Endothelial cell of umbilical vein (primary cell): ENCODE data around the gene IGLON5. TPM values are rescaled to one million over a fixed set of nuclear protein-coding genes. Genes with fewer than 3 reads are reported as not detected.

Experiments used
- BruUV-seq: library from RNA; stranded (reverse); fragments of 400-500 nt; replicated peaks from 2 replicates; lab custom pipeline; 2021; lab: Mats Ljungman, UMichigan
- CTCF ChIA-PET: fragments of 300-600, 350-600 bp; sonication (Branson Sonifier 250); formaldehyde crosslinking; loops from one replicate; lab custom pipeline; 2021; ENCODE audit warnings: antibody characterized with exemption, inconsistent platforms; lab: Charles Lee
- POLR2A ChIA-PET: fragments of 300-600, 350-600 bp; sonication (Branson Sonifier 250); formaldehyde crosslinking; loops from one replicate; lab custom pipeline; 2021; ENCODE audit warnings: antibody characterized with exemption, inconsistent platforms; lab: Charles Lee
- DNase-seq: peaks from one replicate; pipeline ENCODE4 v3.0.0-alpha.2; 2011; ENCODE audit warnings: low read depth, low spot score
- FAIRE-seq: peaks from 2 replicates; lab custom pipeline; 2011; peaks lifted over from hg19 to GRCh38; lab: Jason Lieb, UNC
- H2AFZ ChIP-seq: 2 replicates; pipeline ENCODE4 v1.6.0; 2012; ENCODE audit warnings: low read depth, low read length, control low read depth, inconsistent platforms
- H3K27ac ChIP-seq: 2 replicates; pipeline ENCODE4 v1.5.1; 2011; ENCODE audit warnings: low read depth, mild to moderate bottlenecking, control low read depth, low read length, moderate library complexity; ENCODE audit not compliant: insufficient read depth
- H3K27me3 ChIP-seq, 2 experiments: 2 replicates each; pipeline versions ENCODE4 v1.6.0 to v1.6.1; 2011; ENCODE audit warnings: low read length in 2 of 2, mixed read lengths in 1 of 2; ENCODE audit not compliant: control insufficient read depth in 2 of 2, insufficient read depth in 2 of 2
- H3K36me3 ChIP-seq, 2 experiments: 2 replicates in 1 of 2; 3 replicates in 1 of 2; pipeline ENCODE4 v1.5.1; 2011; ENCODE audit warnings: low read length in 2 of 2, mild to moderate bottlenecking in 1 of 2, moderate library complexity in 1 of 2; ENCODE audit not compliant: control insufficient read depth in 2 of 2, insufficient read depth in 2 of 2; ENCODE audit errors: extremely low read depth in 1 of 2
- H3K4me1 ChIP-seq: 3 replicates; pipeline ENCODE4 v1.5.1; 2011; ENCODE audit warnings: mild to moderate bottlenecking, low read length; ENCODE audit not compliant: control insufficient read depth, insufficient read depth; ENCODE audit errors: extremely low read depth
- H3K4me2 ChIP-seq: 2 replicates; pipeline ENCODE4 v1.6.1; 2011; ENCODE audit warnings: low read length, control low read depth, mixed read lengths; ENCODE audit not compliant: insufficient read depth
- H3K4me3 ChIP-seq, 3 experiments: fragments of 200-600 bp in 1 of 3; sonication (generic), shearing (Covaris generic) in 1 of 3; replicated peaks in 1 of 3; 2 replicates each; pipeline ENCODE4 v1.5.1; 2011 to 2016; ENCODE audit warnings: control low read depth in 3 of 3, low read length in 3 of 3, mild to moderate bottlenecking in 2 of 3, inconsistent platforms in 1 of 3, low read depth in 1 of 3, moderate library complexity in 1 of 3; ENCODE audit not compliant: insufficient read depth in 1 of 3
- H3K79me2 ChIP-seq: 2 replicates; pipeline ENCODE4 v1.6.0; 2012; ENCODE audit warnings: low read length, inconsistent platforms; ENCODE audit not compliant: control insufficient read depth, insufficient read depth
- H3K9ac ChIP-seq: replicated peaks from 2 replicates; pipeline ENCODE3; 2011; ENCODE audit warnings: low read length, control low read depth; ENCODE audit not compliant: insufficient read depth; ENCODE audit errors: extremely low read depth
- H3K9me1 ChIP-seq: replicated peaks from 3 replicates; pipeline ENCODE4 v1.6.0; 2011; ENCODE audit warnings: mild to moderate bottlenecking, low read length; ENCODE audit not compliant: control insufficient read depth, insufficient read depth; ENCODE audit errors: extremely low read depth
- H3K9me3 ChIP-seq: replicated peaks from 2 replicates; pipeline ENCODE4 v1.5.1; 2012; ENCODE audit warnings: low read length, inconsistent platforms; ENCODE audit not compliant: control insufficient read depth, insufficient read depth
- H4K20me1 ChIP-seq: replicated peaks from 2 replicates; pipeline ENCODE3; 2011; ENCODE audit warnings: mild to moderate bottlenecking, low read length; ENCODE audit not compliant: control insufficient read depth, insufficient read depth; ENCODE audit errors: extremely low read depth
- EZH2 ChIP-seq: IDR thresholded peaks from 2 replicates; pipeline ENCODE4 v1.6.1; 2012; ENCODE audit warnings: borderline replicate concordance, low read depth, mild to moderate bottlenecking, moderate library complexity, low read length, inconsistent platforms; ENCODE audit not compliant: severe bottlenecking
- FOS ChIP-seq: IDR thresholded peaks from 2 replicates; pipeline ENCODE4 v1.6.1; 2011; ENCODE audit warnings: mild to moderate bottlenecking, low read length, moderate library complexity, borderline replicate concordance; ENCODE audit not compliant: insufficient read depth
- GATA2 ChIP-seq: IDR thresholded peaks from 2 replicates; pipeline ENCODE4 v1.7.0; 2011; ENCODE audit warnings: low read depth, mild to moderate bottlenecking, moderate library complexity, mixed read lengths, low read length; ENCODE audit not compliant: insufficient read length, insufficient read depth
- JUN ChIP-seq: IDR thresholded peaks from 2 replicates; pipeline ENCODE4 v1.6.1; 2011; ENCODE audit warnings: borderline replicate concordance, low read depth; ENCODE audit not compliant: insufficient read length, insufficient read depth
- MYC ChIP-seq: IDR thresholded peaks from one replicate; pipeline ENCODE4 v1.6.1; 2011; ENCODE audit warnings: mild to moderate bottlenecking, low read depth, low read length
- POLR2A ChIP-seq: IDR thresholded peaks from 2 replicates; pipeline ENCODE4 v1.6.1; 2012; ENCODE audit warnings: low read depth, mild to moderate bottlenecking, control low read depth, low read length
- POLR2AphosphoS5 ChIP-seq: IDR thresholded peaks from 2 replicates; pipeline ENCODE4 v1.6.1; 2012; ENCODE audit warnings: low read depth, mild to moderate bottlenecking, control low read depth, low read length, moderate library complexity; ENCODE audit not compliant: insufficient read depth
- dilution Hi-C: fragments of 300-500 bp; cut with MboI; formaldehyde crosslinking; loops from one replicate; pipeline ENCODE4 v1.15.0; 2019; ENCODE audit warnings: low sequenced_read_pairs; ENCODE audit not compliant: extremely low pct_ligation_motif_present
- intact Hi-C: fragments of 100-400 bp; cut with micrococcal nuclease; formaldehyde crosslinking; loops from one replicate; pipeline ENCODE4 v1.10.0; 2022
- polyA plus RNA-seq, 4 experiments: library from polyadenylated mRNA; depleted of rRNA in 3 of 4; stranded (reverse) in 3 of 4; unstranded in 1 of 4; fragments of >200 nt; gene quantifications; 2 replicates each; pipeline versions ENCODE4 v1.2.1 to v1.2.3, GENCODE V29; 2011 to 2012; ENCODE audit warnings: missing spikeins in 1 of 4
- total RNA-seq: library from RNA; stranded (reverse); gene quantifications from 2 replicates; pipeline ENCODE4 v1.2.3, GENCODE V29; 2021
- TF ChIP-seq, protein P1 (sequence below), 2 donors: IDR thresholded peaks; 1 replicate in 1 of 2; 2 replicates in 1 of 2; pipeline ENCODE4 v1.5.1; 2011; ENCODE audit warnings: low read length in 2 of 2, mild to moderate bottlenecking in 2 of 2, moderate library complexity in 2 of 2, control low read depth in 1 of 2, inconsistent platforms in 1 of 2, low read depth in 1 of 2; ENCODE audit not compliant: insufficient read depth in 1 of 2; ENCODE audit errors: extremely low read depth in 1 of 2
- TF ChIP-seq, protein P2 (sequence below): IDR thresholded peaks from 2 replicates; pipeline ENCODE4 v1.6.1; 2011; ENCODE audit not compliant: insufficient read depth, insufficient read length

The IGLON5 gene
- total and polyA plus RNA-seq, 2 donors (not counting 3 experiments of a cell fraction or from before 2014, with no cell fraction given) = not detected

DNA sequence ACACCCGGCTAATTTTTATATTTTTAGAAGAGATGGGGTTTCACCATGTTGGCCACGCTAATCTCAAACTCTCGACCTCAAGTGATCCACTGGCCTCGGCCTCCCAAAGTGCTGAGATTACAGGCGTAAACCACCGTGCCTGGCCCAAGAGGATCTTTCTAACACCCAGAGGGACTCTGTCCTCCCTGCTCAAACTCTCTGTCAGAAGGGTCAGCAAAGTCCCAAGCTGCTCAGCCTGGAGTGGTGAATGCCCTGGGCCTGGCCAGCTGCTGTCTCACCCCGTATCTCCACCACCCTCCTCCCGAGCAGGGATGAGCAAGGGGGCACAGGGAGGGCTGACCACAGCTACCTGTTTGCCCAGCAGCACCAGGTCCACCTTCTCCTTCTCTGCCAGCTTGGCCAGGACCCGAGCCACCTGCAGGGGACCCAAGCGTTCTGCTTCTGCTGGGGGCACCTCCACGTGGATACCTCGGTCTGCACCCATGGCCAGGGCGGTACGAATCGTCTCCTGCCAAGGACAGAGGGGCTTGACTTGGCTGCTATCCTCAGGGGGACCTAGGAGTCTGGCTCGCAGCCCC is 41.4 kb downstream of the IGLON5 start:
- no TSS peak for BruUV-seq
- TF ChIP-seq EZH2 (no peak), POLR2A (no peak), JUN (no peak), FOS (no peak), POLR2AphosphoS5 (no peak), MYC (no peak), GATA2 (no peak)
- TF ChIP-seq, protein P1, sequence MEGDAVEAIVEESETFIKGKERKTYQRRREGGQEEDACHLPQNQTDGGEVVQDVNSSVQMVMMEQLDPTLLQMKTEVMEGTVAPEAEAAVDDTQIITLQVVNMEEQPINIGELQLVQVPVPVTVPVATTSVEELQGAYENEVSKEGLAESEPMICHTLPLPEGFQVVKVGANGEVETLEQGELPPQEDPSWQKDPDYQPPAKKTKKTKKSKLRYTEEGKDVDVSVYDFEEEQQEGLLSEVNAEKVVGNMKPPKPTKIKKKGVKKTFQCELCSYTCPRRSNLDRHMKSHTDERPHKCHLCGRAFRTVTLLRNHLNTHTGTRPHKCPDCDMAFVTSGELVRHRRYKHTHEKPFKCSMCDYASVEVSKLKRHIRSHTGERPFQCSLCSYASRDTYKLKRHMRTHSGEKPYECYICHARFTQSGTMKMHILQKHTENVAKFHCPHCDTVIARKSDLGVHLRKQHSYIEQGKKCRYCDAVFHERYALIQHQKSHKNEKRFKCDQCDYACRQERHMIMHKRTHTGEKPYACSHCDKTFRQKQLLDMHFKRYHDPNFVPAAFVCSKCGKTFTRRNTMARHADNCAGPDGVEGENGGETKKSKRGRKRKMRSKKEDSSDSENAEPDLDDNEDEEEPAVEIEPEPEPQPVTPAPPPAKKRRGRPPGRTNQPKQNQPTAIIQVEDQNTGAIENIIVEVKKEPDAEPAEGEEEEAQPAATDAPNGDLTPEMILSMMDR (IDR thresholded peaks at IDR 0.05; ENCODE audit: extremely low read depth in 1 of 2, insufficient read depth in 1 of 2, low read depth in 1 of 2, low read length in 2 of 2) = no peak
- TF ChIP-seq, protein P2, sequence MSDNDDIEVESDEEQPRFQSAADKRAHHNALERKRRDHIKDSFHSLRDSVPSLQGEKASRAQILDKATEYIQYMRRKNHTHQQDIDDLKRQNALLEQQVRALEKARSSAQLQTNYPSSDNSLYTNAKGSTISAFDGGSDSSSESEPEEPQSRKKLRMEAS = no peak
- POLR2A ChIA-PET = no interaction called here

More for the DNA sequence above, 41.4 kb downstream of the IGLON5 start:
- DNase-seq (no peak), FAIRE-seq (no peak)
- CTCF ChIA-PET = no interaction called here
- Histone ChIP-seq H3K27me3 (no peaks in the 10 kb centered on the region), H3K4me3 (no peak overlapping the region), H3K4me2 (no peak overlapping the region), H2AFZ (no peak overlapping the region), H3K9me3 (no peaks in the 10 kb centered on the region), H4K20me1 (no peaks in the 10 kb centered on the region), H3K36me3 (peaks cover 0 to 3% of the 10 kb centered on the region in 2 experiments), H3K9me1 (no peaks in the 10 kb centered on the region), H3K4me1 (no peaks in the 10 kb centered on the region), H3K9ac (no peak overlapping the region), H3K79me2 (no peaks in the 10 kb centered on the region), H3K27ac (no peak overlapping the region)
- intact Hi-C loops (no loop called here), dilution Hi-C loops (no loop called here)
